B cell (primary cell): Measurements from ENCODE around the gene DCPS. TPM values are rescaled to one million over a fixed set of nuclear protein-coding genes. Genes with fewer than 3 reads are reported as not detected.

Experiments
- ATAC-seq: fragments of 200-7000 bp; cut with Tn5 transposase; one replicate; pipeline ENCODE4 v1.10.0; 2021; ENCODE audit warnings: low read depth, mild to moderate bottlenecking, moderate number of reproducible peaks, moderate library complexity
- CTCF ChIA-PET: fragments of 350-600 bp; sonication (Branson Sonifier 250); formaldehyde crosslinking; loops from one replicate; lab custom pipeline; 2021; ENCODE audit warnings: antibody characterized with exemption, inconsistent platforms; lab: Charles Lee
- POLR2A ChIA-PET: fragments of 350-600 bp; sonication (Branson Sonifier 250); formaldehyde crosslinking; loops from one replicate; lab custom pipeline; 2021; ENCODE audit warnings: antibody characterized with exemption; lab: Charles Lee
- DNase-seq: peaks from one replicate; pipeline ENCODE4 v3.0.0; 2013
- H2AFZ ChIP-seq: 2 replicates; pipeline ENCODE4 v1.6.1; 2012; ENCODE audit warnings: mild to moderate bottlenecking, low read depth, low read length; ENCODE audit not compliant: insufficient read depth, poor library complexity, severe bottlenecking
- H3K27ac ChIP-seq, 2 donors: 1 replicate in 1 of 2; 2 replicates in 1 of 2; pipeline ENCODE4 v1.5.1; 2012 to 2013; ENCODE audit warnings: low read length in 2 of 2, mild to moderate bottlenecking in 2 of 2, moderate library complexity in 1 of 2
- H3K27me3 ChIP-seq, 4 experiments: fragments of 200-600 bp in 1 of 4; sonication (generic) in 1 of 4; replicated peaks in 1 of 4; 1 replicate in 2 of 4; 2 replicates in 2 of 4; pipeline versions ENCODE4 v1.6.1 to v1.7.0; 2013 to 2016; ENCODE audit warnings: low read length in 3 of 4, mild to moderate bottlenecking in 2 of 4, mixed read lengths in 1 of 4, moderate library complexity in 1 of 4; ENCODE audit not compliant: insufficient read depth in 4 of 4, control insufficient read depth in 3 of 4; ENCODE audit errors: control extremely low read depth in 1 of 4
- H3K36me3 ChIP-seq, 2 experiments: replicated peaks in 1 of 2; 1 replicate in 1 of 2; 2 replicates in 1 of 2; pipeline versions ENCODE4 v1.6.1 to v1.7.1; 2013; ENCODE audit warnings: low read length in 1 of 2; ENCODE audit not compliant: insufficient read depth in 2 of 2, control insufficient read depth in 1 of 2; ENCODE audit errors: control extremely low read depth in 1 of 2, extremely low read depth in 1 of 2
- H3K4me1 ChIP-seq, 2 donors: fragments of 200-600 bp in 1 of 2; sonication (generic) in 1 of 2; 1 replicate in 1 of 2; 2 replicates in 1 of 2; pipeline versions ENCODE4 v1.5.1 to v1.6.1; 2013 to 2017; ENCODE audit warnings: low read length in 2 of 2; ENCODE audit not compliant: control insufficient read depth in 2 of 2, insufficient read depth in 2 of 2
- H3K4me2 ChIP-seq: replicated peaks from 2 replicates; pipeline ENCODE3; 2012; ENCODE audit warnings: mild to moderate bottlenecking, low read depth, low read length; ENCODE audit not compliant: poor library complexity, severe bottlenecking
- H3K4me3 ChIP-seq, 5 experiments: fragments of 200-600 bp in 1 of 5; sonication (generic) in 1 of 5; 1 replicate in 3 of 5; 2 replicates in 2 of 5; pipeline versions ENCODE4 v1.5.1 to v1.7.0; 2011 to 2016; ENCODE audit warnings: low read length in 4 of 5, mild to moderate bottlenecking in 4 of 5, low read depth in 2 of 5, control low read depth in 1 of 5, moderate library complexity in 1 of 5; ENCODE audit not compliant: insufficient read depth in 1 of 5; ENCODE audit errors: control extremely low read depth in 1 of 5, extremely low read depth in 1 of 5
- H3K79me2 ChIP-seq: fragments of 200-600 bp; sonication (generic); one replicate; pipeline ENCODE4 v1.6.0; 2016; ENCODE audit warnings: low read length; ENCODE audit not compliant: control insufficient read depth, insufficient read depth
- H3K9ac ChIP-seq: fragments of 200-600 bp; sonication (generic); 2 replicates; pipeline ENCODE4 v1.6.1; 2017; ENCODE audit warnings: mild to moderate bottlenecking, low read length, moderate library complexity
- H3K9me3 ChIP-seq, 3 donors: one replicate each; pipeline versions ENCODE4 v1.6.1 to v1.7.1; 2013; ENCODE audit warnings: low read length in 2 of 3; ENCODE audit not compliant: control insufficient read depth in 2 of 3, insufficient read depth in 1 of 3; ENCODE audit errors: control extremely low read depth in 1 of 3
- H4K20me1 ChIP-seq: 2 replicates; pipeline ENCODE4 v1.6.0; 2012; ENCODE audit warnings: mild to moderate bottlenecking, low read length; ENCODE audit not compliant: insufficient read depth, control insufficient read depth, poor library complexity, severe bottlenecking
- H3K27ac Mint-ChIP-seq: one replicate; pipeline ENCODE4 v1.8.0; 2021; ENCODE audit warnings: mixed read lengths
- H3K27me3 Mint-ChIP-seq: one replicate; pipeline ENCODE4 v1.8.0; 2021; ENCODE audit warnings: mixed read lengths
- H3K4me1 Mint-ChIP-seq: one replicate; pipeline ENCODE4 v1.8.0; 2021; ENCODE audit warnings: mixed read lengths
- H3K4me3 Mint-ChIP-seq: one replicate; pipeline ENCODE4 v1.8.0; 2021; ENCODE audit warnings: mixed read lengths
- H3K9me3 Mint-ChIP-seq: one replicate; pipeline ENCODE4 v1.8.0; 2022; ENCODE audit warnings: mixed read lengths; ENCODE audit not compliant: insufficient read depth
- CTCF ChIP-seq: fragments of 200-600 bp; IDR thresholded peaks from one replicate; pipeline ENCODE4 v1.8.0; 2022; ENCODE audit warnings: antibody characterized with exemption, mild to moderate bottlenecking
- EZH2 ChIP-seq: IDR thresholded peaks from 2 replicates; pipeline ENCODE4 v1.6.1; 2012; ENCODE audit warnings: borderline replicate concordance, low read depth, mild to moderate bottlenecking, moderate library complexity, low read length; ENCODE audit not compliant: insufficient read depth, poor library complexity, severe bottlenecking
- WGBS: methylation state at CpG from one replicate; pipeline ENCODE4 v1.1.5; 2013; ENCODE audit warnings: missing lambda C conversion rate; ENCODE audit not compliant: insufficient coverage; 5-methylcytosine and 5-hydroxymethylcytosine counted together
- intact Hi-C: fragments of 100-400 bp; cut with micrococcal nuclease; formaldehyde crosslinking; loops from one replicate; pipeline ENCODE4 v1.10.0; 2022
- polyA plus RNA-seq: library from polyadenylated mRNA; depleted of rRNA; stranded (reverse); fragments of >200 nt; gene quantifications from 2 replicates; pipeline ENCODE4 v1.2.3, GENCODE V29; 2012
- total RNA-seq, 2 donors: library from RNA; stranded (reverse); fragments of 120-200 nt in 1 of 2; gene quantifications; 1 replicate in 1 of 2; 2 replicates in 1 of 2; pipeline versions ENCODE4 v1.2.3 to v1.2.4, GENCODE V29; 2013 to 2022

Gene DCPS
- total and polyA plus RNA-seq, 2 donors (not counting 1 experiment from before 2014, with no cell fraction given), result 21.7 to 37.1 TPM

DNA sequence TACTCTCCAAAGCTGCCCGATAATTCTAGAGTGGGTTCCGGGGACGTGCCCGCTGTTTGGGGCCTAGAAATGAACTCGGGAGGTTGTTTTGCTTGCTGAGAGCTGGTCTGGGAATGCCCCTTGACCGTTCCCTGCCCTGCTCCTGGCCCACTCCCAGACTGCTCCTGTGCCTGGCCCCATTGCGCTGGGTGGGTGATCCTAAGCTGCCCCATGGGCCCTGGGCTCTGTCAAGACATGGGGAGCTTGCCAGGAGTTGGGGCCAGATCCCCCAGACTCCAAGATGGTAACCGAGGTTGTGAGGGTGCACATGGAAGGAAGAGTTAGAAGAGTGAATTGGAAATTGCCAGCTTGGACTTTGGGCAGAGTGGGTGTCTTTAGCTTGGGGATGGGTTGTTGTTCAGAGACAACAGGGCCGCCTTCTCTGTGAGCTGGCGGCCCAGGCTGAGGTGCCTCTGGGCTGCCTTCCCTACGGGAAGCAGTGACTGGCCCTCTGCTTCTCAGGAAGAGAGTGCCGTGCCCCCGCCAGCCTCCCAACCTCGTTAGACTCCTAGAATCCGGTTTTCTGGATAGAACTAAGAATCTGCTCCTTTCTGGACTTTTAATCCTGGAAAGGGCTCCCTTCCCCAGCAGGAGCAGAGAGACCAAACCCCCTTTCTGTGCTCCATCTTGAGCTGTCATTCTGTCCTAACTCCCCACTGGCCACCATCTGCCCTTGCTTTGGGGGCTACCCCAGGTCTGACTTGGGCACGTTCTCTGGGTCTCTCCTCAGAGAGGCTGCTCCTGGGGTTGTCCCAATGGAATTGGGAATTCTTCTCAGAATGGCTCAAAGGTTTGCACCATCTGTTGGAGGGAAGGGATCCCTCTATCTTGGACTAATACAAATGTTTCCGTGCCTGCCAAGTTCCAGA lies 53.4 kb downstream of the DCPS start:
- DNase-seq (no peak), ATAC-seq (no peak)
- H3K79me2 ChIP-seq, result no peaks in the 10 kb centered on the region
- Mint-ChIP-seq H3K27ac (no peak overlapping the region), H3K9me3 (no peaks in the 10 kb centered on the region), H3K4me1 (peaks cover 15% of the 10 kb centered on the region), H3K4me3 (peak overlapping the region; percentile 74), H3K27me3 (no peaks in the 10 kb centered on the region)
- H4K20me1 ChIP-seq, result no peaks in the 10 kb centered on the region
- ChIA-PET POLR2A (no interaction called here), CTCF (interaction anchor here (0.5 kb wide), 1 partner anchor 87 kb away, joined by 3 read pairs; no protein-coding TSS in a partner anchor)
- H3K4me2 ChIP-seq, result no peak overlapping the region
- H3K4me1 ChIP-seq, result peaks cover 11 to 17% of the 10 kb centered on the region in 2 donors
- no peak overlapping the region for H3K9ac ChIP-seq
- H3K36me3 ChIP-seq, result no peaks in the 10 kb centered on the region
- no peak overlapping the region for H2AFZ ChIP-seq
- no peaks in the 10 kb centered on the region for H3K9me3 ChIP-seq
- no peak for TF ChIP-seq EZH2
- TF ChIP-seq CTCF, result no peak
- H3K27ac ChIP-seq, result no peak overlapping the region
- intact Hi-C loops, result loop anchor here (10.0 kb wide), 1 partner anchor 53 kb away; the partner anchor contains the start of gene DCPS
- peaks cover 0 to 8% (median 0%) of the 10 kb centered on the region in 4 experiments for H3K27me3 ChIP-seq
- WGBS, result 95% methylated on average over 16 of the region's 17 CpGs
- no peak overlapping the region for H3K4me3 ChIP-seq
